HG02571 (cell line): ENCODE results near the gene F8A3.
"Not testable (repeated sequence)": the region's sequence is repeated elsewhere in the genome, so short reads cannot be mapped to it uniquely, and the experiment has no call there.

Source experiments
- ATAC-seq: cut with Tn5 transposase; IDR thresholded peaks from one replicate; pipeline ENCODE4 v1.9.1; 2021; ENCODE audit warnings: mild to moderate bottlenecking, moderate library complexity; ENCODE audit not compliant: unreplicated experiment

Gene F8A3

GRCh38 chrX:155458471-155458870 lies at the start of gene F8A3:
F8A3 (minus strand) TSS chrX:155458620; CDS start chrX:155458600, 20 bp downstream.
- ATAC-seq: peak; percentile 76

- ATAC-seq: no peak
These were observed 46.9 kb upstream of the F8A3 start for GRCh38 chrX:155505296-155505695.

- ATAC-seq: not testable (repeated sequence)
These were observed 36.7 kb upstream of the F8A3 start for GRCh38 chrX:155495134-155495533.

- ATAC-seq: not testable (repeated sequence)
These were observed 33.0 kb upstream of the F8A3 start for GRCh38 chrX:155491421-155491820.

GRCh38 chrX:155477136-155477535 lies 18.7 kb upstream of the F8A3 start:
- not testable (repeated sequence) for ATAC-seq

- ATAC-seq: peak; percentile 63
These were observed 8.0 kb upstream of the F8A3 start for GRCh38 chrX:155466269-155466938.

GRCh38 chrX:155460501-155460900 lies 2.1 kb upstream of the F8A3 start:
- ATAC-seq: not testable (repeated sequence)

GRCh38 chrX:155457761-155458447 lies 516 bp downstream of the F8A3 start:
- peak; percentile 49 for ATAC-seq

- no peak for ATAC-seq
These were observed 17.3 kb downstream of the F8A3 start for GRCh38 chrX:155441097-155441496.

- ATAC-seq: no peak
These were observed 22.7 kb downstream of the F8A3 start for GRCh38 chrX:155435744-155436112.

GRCh38 chrX:155434906-155435743 lies 23.3 kb downstream of the F8A3 start:
- no peak for ATAC-seq

GRCh38 chrX:155417769-155418168 lies 40.7 kb downstream of the F8A3 start:
- ATAC-seq: no peak
